NCI-H2107 (cell line): Measurements from ENCODE around the gene C1QTNF7.

Experiments used
- DNase-seq: peaks from one replicate; lab custom pipeline; 2025; lab: John Stamatoyannopoulos, UW

Gene C1QTNF7

GRCh38 chr4:15414551-15415091 lies 13.2 kb upstream of the C1QTNF7 start:
- no peak for DNase-seq

GRCh38 chr4:15416357-15417232 lies 11.2 kb upstream of the C1QTNF7 start:
- DNase-seq = no peak

- no peak for DNase-seq
Observed at GRCh38 chr4:15417233-15417660, 10.6 kb upstream of the C1QTNF7 start.

GRCh38 chr4:15418956-15419355 lies 8.9 kb upstream of the C1QTNF7 start:
- DNase-seq = no peak

GRCh38 chr4:15420642-15421041 lies 7.2 kb upstream of the C1QTNF7 start:
- no peak for DNase-seq

GRCh38 chr4:15423285-15423711 lies 4.5 kb upstream of the C1QTNF7 start:
- no peak for DNase-seq

- no peak for DNase-seq
Observed at GRCh38 chr4:15425520-15425919, 2.3 kb upstream of the C1QTNF7 start.

- no peak for DNase-seq
Observed at GRCh38 chr4:15427161-15427560, 672 bp upstream of the C1QTNF7 start.

- DNase-seq = no peak
Observed at GRCh38 chr4:15428611-15429010, 778 bp downstream of the C1QTNF7 start.

GRCh38 chr4:15434091-15434490 lies 6.3 kb downstream of the C1QTNF7 start:
- no peak for DNase-seq

- DNase-seq = no peak
Observed at GRCh38 chr4:15434676-15435075, 6.8 kb downstream of the C1QTNF7 start.

- DNase-seq = no peak
Observed at GRCh38 chr4:15436513-15436912, 8.7 kb downstream of the C1QTNF7 start.

GRCh38 chr4:15438939-15439524 lies 11.2 kb downstream of the C1QTNF7 start:
- no peak for DNase-seq

- DNase-seq = no peak
Observed at GRCh38 chr4:15443371-15444160, 15.7 kb downstream of the C1QTNF7 start.

GRCh38 chr4:15444276-15444675 lies 16.4 kb downstream of the C1QTNF7 start:
- DNase-seq = no peak

GRCh38 chr4:15444879-15445547 lies 17.2 kb downstream of the C1QTNF7 start:
- DNase-seq = no peak

- DNase-seq = no peak
Observed at GRCh38 chr4:15451181-15451865, 23.5 kb downstream of the C1QTNF7 start.

- DNase-seq = no peak
Observed at GRCh38 chr4:15451866-15452765, 24.3 kb downstream of the C1QTNF7 start.

- DNase-seq = no peak
Observed at GRCh38 chr4:15455290-15455689, 27.5 kb downstream of the C1QTNF7 start.
